GM18951 (cell line): ENCODE data around the gene SVOPL.

ENCODE experiments used
- POLR2A ChIP-seq: IDR thresholded peaks from 4 replicates; pipeline ENCODE4 v1.6.1; 2011; ENCODE audit warnings: mild to moderate bottlenecking; ENCODE audit not compliant: insufficient read length, insufficient read depth; ENCODE audit errors: extremely low read depth
- in situ Hi-C: fragments of 300-500 bp; cut with MboI; formaldehyde crosslinking; loops from one replicate; pipeline ENCODE4 v1.12.0; 2022; ENCODE audit warnings: low sequenced_read_pairs, mixed read lengths, inconsistent platforms; ENCODE audit not compliant: unreplicated experiment

The SVOPL gene

DNA sequence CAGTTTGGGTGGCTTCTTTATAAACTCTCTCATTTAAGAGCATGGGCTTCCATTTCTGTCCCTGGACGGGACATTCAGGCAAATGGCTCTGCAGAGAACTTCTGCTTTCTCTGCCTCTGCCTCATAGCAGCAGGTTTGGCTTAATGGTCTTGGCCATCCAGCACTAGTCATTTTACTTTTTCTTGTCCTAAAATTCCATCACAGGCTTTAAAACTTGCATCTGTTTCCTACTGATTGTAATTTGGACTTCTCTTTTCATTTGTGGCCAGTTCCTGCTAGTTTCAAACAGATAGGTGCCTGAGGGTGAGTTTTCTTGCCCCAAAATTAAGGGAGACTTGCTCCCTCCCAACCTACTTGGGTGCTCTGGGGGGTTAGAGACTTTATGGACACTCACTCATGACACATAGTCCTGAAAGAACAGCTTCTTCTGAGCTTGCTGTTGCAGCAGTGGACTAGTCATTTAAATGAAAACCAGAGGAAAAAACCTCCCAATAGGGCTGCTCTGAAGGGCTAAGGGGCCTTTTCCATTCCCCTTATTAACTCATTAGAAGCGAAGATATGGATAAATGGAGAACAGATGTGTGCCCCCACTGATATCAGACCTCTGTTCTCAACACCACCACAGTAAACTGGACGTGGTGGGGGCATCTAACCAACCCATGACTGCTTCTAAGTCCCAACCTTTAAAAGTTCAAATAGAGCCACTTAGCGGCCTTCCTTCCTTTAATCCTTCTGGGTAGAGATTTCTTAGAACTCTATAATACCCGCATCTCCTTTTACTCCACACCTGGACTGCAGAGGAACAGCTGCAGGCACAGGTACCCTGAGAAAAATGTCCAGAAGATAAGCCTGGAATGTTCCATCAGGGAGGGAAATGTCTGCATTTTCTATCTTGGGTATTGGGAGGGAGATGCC lies 38.8 kb downstream of the SVOPL start:
- in situ Hi-C loops: no loop called here
- no peak for TF ChIP-seq POLR2A

- in situ Hi-C loops: no loop called here
- no peak for TF ChIP-seq POLR2A
These were observed 40.0 kb downstream of the SVOPL start for GRCh38 chr7:138661069-138661635.

DNA sequence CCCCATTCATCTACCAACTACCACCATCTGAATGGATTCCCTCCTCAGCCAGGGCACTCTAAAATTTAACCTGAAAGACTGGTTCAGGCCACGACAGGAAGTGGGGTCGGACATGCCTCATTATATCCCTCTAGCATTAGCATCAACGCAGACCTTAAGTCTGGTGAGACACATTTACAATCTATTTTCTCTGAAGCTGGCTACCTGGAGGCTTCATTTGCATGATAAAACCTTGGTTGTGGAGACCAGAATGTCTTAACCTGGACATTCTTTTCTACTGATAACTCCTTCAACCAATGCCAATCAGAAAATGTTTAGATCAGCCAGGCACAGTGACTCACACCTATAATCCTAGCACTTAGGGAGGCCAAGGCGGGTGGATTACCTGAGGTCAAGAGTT lies 42.3 kb downstream of the SVOPL start:
- TF ChIP-seq POLR2A: no peak
- in situ Hi-C loops: no loop called here

DNA sequence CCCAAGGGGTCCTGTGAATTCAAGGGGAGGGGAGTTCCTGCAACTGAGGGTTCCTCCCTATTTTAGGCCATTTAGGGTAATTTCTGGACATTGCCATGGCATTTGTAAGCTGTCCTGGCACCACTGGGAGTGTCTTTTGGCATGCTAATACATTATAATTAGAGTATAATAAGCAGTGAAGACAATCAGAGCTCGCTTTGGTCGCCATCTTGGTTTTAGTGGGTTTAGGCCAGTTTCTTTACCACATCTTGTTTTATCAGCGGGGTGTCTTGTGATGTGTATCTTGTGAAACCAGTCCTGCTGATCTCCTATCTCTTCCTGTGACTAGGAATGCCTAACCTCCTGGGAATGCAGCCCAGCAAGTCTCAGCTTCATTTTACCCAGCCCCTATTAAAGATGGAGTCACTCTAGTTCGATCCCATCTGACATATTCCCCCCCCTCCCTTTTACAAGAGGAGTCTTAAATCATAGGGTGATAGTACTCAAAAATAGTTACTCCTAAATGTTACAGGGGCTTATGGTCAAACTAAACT lies 43.2 kb downstream of the SVOPL start:
- in situ Hi-C loops: no loop called here
- TF ChIP-seq POLR2A: no peak

DNA sequence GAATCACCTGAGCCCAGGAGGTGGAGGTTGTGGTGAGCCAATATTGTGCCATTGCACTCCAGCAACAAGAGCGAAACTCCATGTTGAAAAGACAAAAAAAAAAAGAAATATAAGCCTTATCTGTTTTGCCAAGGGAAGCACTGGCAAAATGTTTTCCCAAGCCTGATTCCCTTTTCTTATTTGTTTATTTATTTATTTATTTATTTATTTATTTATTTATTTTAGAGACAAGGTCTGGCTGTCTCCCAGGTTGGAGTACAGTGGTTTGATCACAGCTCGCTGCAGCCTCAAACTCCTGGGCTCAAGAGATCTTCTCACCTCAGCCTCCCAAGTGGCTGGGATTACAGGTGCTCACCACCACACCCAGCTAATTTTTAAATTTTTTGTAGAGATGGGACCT lies 44.2 kb downstream of the SVOPL start:
- TF ChIP-seq POLR2A: no peak
- in situ Hi-C loops: no loop called here

DNA sequence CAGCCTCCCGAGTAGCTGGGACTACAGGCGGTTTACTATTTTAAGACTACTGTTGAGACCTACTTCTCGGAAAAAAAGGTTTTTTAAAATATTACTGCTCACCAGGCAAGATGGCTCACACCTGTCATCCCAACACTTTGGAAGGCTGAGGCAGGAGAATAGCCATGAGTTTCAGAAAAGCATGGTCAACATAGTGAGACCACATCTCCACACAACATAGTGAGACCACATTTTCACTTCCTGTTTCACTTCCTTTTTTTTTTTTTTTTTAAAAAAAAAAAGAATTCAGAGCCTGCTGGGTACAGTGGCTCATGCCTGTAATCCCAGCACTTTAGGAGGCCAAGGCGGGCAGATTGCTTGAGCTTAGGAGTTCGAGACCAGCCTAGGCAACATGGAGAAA lies 46.5 kb downstream of the SVOPL start:
- in situ Hi-C loops: no loop called here
- no peak for TF ChIP-seq POLR2A

- in situ Hi-C loops: no loop called here
- TF ChIP-seq POLR2A: no peak
These were observed 51.7 kb downstream of the SVOPL start for GRCh38 chr7:138649506-138649905.

DNA sequence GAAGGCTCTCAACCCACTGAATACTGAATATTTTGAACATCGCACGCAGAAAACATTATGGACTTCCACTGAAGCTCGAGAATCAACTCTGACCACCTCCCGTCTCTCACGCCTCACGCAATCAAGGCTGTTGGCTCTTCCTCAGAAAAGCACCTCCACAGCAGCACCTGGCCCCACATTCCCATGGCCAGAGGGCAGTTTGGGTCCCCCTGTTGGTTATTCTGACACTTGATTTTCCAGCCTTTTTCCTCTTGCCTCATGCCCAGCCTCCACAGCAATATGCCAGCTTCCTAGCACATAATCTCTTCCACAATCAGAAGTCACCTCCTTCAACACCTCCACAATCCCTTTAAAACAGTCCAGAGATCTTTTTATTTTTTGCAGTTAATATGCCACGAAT lies 55.9 kb downstream of the SVOPL start:
- no peak for TF ChIP-seq POLR2A
- in situ Hi-C loops: no loop called here

DNA sequence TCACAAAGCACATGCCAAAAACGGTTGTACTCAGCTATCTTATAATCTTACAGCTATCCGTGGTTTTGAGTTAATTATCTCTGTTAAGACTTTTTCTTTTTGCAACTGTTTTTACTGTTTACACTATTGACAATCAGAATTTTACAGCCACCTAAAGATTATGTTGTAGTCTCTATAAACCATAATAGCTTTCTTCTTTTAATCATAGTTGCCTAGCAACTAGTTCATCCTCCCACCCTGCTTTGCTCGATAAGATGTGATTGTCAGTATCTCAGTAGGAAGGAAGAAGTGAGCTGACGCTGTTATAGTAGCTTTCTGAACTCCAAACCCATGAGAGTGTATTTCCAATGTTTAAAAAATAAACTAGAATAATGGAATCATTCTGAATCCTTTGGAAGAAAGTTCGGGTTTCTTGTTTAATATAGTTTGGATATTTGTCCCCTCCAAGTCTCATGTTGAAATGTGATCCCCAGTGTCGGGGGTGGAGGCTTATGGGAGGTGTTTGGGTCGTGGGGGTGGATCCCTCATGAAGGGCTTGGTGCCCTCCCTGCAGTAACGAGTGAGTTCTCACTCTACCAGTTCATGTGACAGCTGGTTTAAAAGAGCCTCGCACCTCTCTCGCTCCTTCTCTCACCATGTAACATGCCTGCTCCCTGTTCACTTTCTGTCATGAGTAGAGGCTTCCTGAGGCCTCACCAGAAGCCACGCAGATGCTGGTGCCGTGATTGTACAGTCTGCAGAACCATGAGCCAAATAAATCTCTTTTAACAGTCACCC lies 68.1 kb downstream of the SVOPL start:
- TF ChIP-seq POLR2A: no peak
- in situ Hi-C loops: no loop called here

DNA sequence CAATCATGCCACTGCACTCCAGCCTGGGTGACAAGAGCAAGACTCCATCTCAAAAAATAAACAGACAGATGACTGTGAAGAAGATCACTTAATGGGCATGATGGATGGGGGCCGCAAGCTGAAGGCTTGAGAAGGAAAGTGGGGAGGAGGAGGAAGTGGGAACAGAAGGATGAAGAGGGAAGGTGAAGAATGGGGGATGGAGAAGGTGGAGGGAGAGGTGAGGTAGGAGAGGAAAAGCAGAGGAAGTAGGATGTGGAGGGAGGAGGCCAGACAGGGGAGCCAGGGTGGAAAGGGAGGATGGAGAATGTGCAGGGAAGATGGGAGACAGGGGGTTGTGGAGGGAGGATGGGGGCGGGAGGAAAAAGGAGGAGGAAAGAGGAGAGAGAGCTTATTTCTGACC lies 68.8 kb downstream of the SVOPL start:
- no peak for TF ChIP-seq POLR2A
- in situ Hi-C loops: no loop called here

GRCh38 chr7:138630059-138630610 lies 71.0 kb downstream of the SVOPL start:
- TF ChIP-seq POLR2A: no peak
- in situ Hi-C loops: no loop called here

DNA sequence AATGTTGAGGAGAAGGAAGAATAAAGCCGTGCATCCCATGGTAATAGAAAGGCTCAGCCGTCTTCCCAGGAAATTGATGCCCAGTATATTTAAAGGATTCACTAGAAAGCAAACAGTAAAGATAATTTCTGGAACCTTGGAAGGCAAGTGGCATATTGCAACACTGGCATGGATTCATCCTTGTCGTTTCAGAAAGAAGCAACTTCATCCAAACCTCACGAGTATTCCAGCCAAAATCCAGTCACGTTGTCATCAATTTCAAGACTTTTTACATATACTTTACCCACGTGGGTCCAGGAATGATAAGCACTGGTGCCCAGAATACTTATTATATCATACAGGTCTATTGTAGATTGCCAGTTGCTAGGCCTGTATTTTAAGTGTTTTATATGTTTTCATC lies 73.8 kb downstream of the SVOPL start:
- in situ Hi-C loops: no loop called here

DNA sequence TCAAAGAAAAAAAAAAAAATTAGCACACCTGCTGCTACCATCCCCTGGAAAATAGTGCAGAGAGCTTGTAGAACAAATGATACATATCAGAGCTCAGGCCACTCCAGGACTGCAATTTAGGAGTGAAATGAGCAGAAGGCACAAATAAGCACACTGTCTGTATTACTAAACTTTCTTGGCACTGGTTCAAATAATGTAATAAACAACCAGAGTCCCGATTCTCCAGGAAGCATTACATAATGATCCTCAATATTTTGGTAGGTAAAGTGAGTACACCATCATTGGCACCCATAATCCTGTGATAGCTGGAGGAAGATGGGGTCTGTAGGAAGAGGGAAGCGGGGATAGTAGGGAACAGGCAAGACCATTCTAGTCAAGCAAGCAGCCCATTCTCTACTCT lies 74.3 kb downstream of the SVOPL start:
- no peak for TF ChIP-seq POLR2A

More for the DNA sequence above, 73.8 kb downstream of the SVOPL start:
- TF ChIP-seq POLR2A: no peak

More for the DNA sequence above, 74.3 kb downstream of the SVOPL start:
- in situ Hi-C loops: no loop called here
